HG03439 (cell line): ENCODE measurements around the gene SLC38A11.
"Not testable (repeated sequence)": the region's sequence is repeated elsewhere in the genome, so short reads cannot be mapped to it uniquely, and the experiment has no call there.

Experiments
- ATAC-seq: cut with Tn5 transposase; IDR thresholded peaks from one replicate; pipeline ENCODE4 v1.9.1; 2021; ENCODE audit warnings: mild to moderate bottlenecking, moderate library complexity; ENCODE audit not compliant: unreplicated experiment

Gene SLC38A11

GRCh38 chr2:164881524-164881923, 73.8 kb downstream of the SLC38A11 start:
- ATAC-seq, result no peak

- no peak for ATAC-seq
These were observed 75.3 kb downstream of the SLC38A11 start for GRCh38 chr2:164879901-164880535.

- ATAC-seq, result no peak
These were observed 77.4 kb downstream of the SLC38A11 start for GRCh38 chr2:164877927-164878326.

GRCh38 chr2:164877169-164877568, 78.2 kb downstream of the SLC38A11 start:
- no peak for ATAC-seq

- ATAC-seq, result no peak
These were observed 79.8 kb downstream of the SLC38A11 start for GRCh38 chr2:164875334-164876205.

- no peak for ATAC-seq
These were observed 82.0 kb downstream of the SLC38A11 start for GRCh38 chr2:164873210-164873908.

GRCh38 chr2:164871404-164871803, 83.9 kb downstream of the SLC38A11 start:
- ATAC-seq, result no peak

- ATAC-seq, result no peak
These were observed 85.9 kb downstream of the SLC38A11 start for GRCh38 chr2:164869420-164869772.

- no peak for ATAC-seq
These were observed 86.5 kb downstream of the SLC38A11 start for GRCh38 chr2:164868563-164869419.

GRCh38 chr2:164867779-164868397, 87.4 kb downstream of the SLC38A11 start:
- no peak for ATAC-seq

- not testable (repeated sequence) for ATAC-seq
These were observed 88.9 kb downstream of the SLC38A11 start for GRCh38 chr2:164866381-164866780.

GRCh38 chr2:164860694-164861042, 94.7 kb downstream of the SLC38A11 start:
- no peak for ATAC-seq

- not testable (repeated sequence) for ATAC-seq
These were observed 95.2 kb downstream of the SLC38A11 start for GRCh38 chr2:164859906-164860693.

GRCh38 chr2:164859251-164859818, 96.0 kb downstream of the SLC38A11 start:
- ATAC-seq, result no peak

GRCh38 chr2:164852086-164852485, 103.2 kb downstream of the SLC38A11 start:
- ATAC-seq, result no peak

- no peak for ATAC-seq
These were observed 105.1 kb downstream of the SLC38A11 start for GRCh38 chr2:164850235-164850634.

GRCh38 chr2:164849506-164849905, 105.8 kb downstream of the SLC38A11 start:
- no peak for ATAC-seq

GRCh38 chr2:164847981-164848741, 107.2 kb downstream of the SLC38A11 start:
- ATAC-seq, result no peak

GRCh38 chr2:164847291-164847690, 108.0 kb downstream of the SLC38A11 start:
- ATAC-seq, result no peak
